Trophoblast cell (in vitro differentiated cells and primary cell): ENCODE results near the gene APBA2.
A peak's percentile ranks its signal among the peaks of the same experiment; 100 is the strongest.

Experiments used
- DNase-seq, 2 donors: peaks; one replicate each; pipeline ENCODE4 v3.0.0-alpha.2; 2016
- H2AFZ ChIP-seq: 2 replicates; pipeline ENCODE4 v1.6.1; 2013; ENCODE audit warnings: low read length, moderate library complexity, mild to moderate bottlenecking; ENCODE audit not compliant: insufficient read depth, poor library complexity
- H2AK5ac ChIP-seq: 2 replicates; pipeline ENCODE4 v1.6.1; 2013; ENCODE audit warnings: mild to moderate bottlenecking, low read length
- H2BK120ac ChIP-seq: 2 replicates; pipeline ENCODE4 v1.6.1; 2013; ENCODE audit warnings: low read length, mild to moderate bottlenecking, moderate library complexity; ENCODE audit not compliant: insufficient read depth, poor library complexity
- H2BK12ac ChIP-seq: 2 replicates; pipeline ENCODE4 v1.6.1; 2013; ENCODE audit warnings: mild to moderate bottlenecking, low read length, moderate library complexity
- H2BK5ac ChIP-seq: 2 replicates; pipeline ENCODE4 v1.6.1; 2013; ENCODE audit warnings: low read length, low read depth, moderate library complexity, mild to moderate bottlenecking; ENCODE audit not compliant: poor library complexity
- H3K14ac ChIP-seq: 2 replicates; pipeline ENCODE4 v1.6.1; 2013; ENCODE audit warnings: mild to moderate bottlenecking, low read length
- H3K18ac ChIP-seq: 2 replicates; pipeline ENCODE4 v1.6.1; 2013; ENCODE audit warnings: mild to moderate bottlenecking, low read length
- H3K23ac ChIP-seq: 2 replicates; pipeline ENCODE4 v1.6.1; 2013; ENCODE audit warnings: low read length
- H3K27ac ChIP-seq: 2 replicates; pipeline ENCODE4 v1.5.1; 2013; ENCODE audit warnings: low read depth, mild to moderate bottlenecking, inconsistent platforms, low read length, moderate library complexity
- H3K27me3 ChIP-seq: 2 replicates; pipeline ENCODE4 v1.6.1; 2013; ENCODE audit warnings: inconsistent platforms, mild to moderate bottlenecking, low read length, moderate library complexity; ENCODE audit not compliant: insufficient read depth
- H3K36me3 ChIP-seq, 2 experiments: 1 replicate in 1 of 2; 2 replicates in 1 of 2; pipeline ENCODE4 v1.6.1; 2013; ENCODE audit warnings: low read length in 2 of 2, mild to moderate bottlenecking in 2 of 2, moderate library complexity in 1 of 2; ENCODE audit not compliant: insufficient read depth in 2 of 2, control insufficient read depth in 1 of 2
- H3K4ac ChIP-seq: 2 replicates; pipeline ENCODE4 v1.6.1; 2013; ENCODE audit warnings: low read depth, mild to moderate bottlenecking, low read length, moderate library complexity
- H3K4me1 ChIP-seq, 2 experiments: 1 replicate in 1 of 2; 2 replicates in 1 of 2; pipeline ENCODE4 v1.6.1; 2013; ENCODE audit warnings: low read length in 2 of 2, mild to moderate bottlenecking in 2 of 2, moderate library complexity in 1 of 2; ENCODE audit not compliant: insufficient read depth in 2 of 2, control insufficient read depth in 1 of 2
- H3K4me2 ChIP-seq: 2 replicates; pipeline ENCODE4 v1.6.1; 2013; ENCODE audit warnings: inconsistent platforms, mild to moderate bottlenecking, low read length, moderate library complexity
- H3K4me3 ChIP-seq: 2 replicates; pipeline ENCODE4 v1.5.1; 2013; ENCODE audit warnings: mild to moderate bottlenecking, low read depth, low read length, inconsistent platforms
- H3K79me1 ChIP-seq: one replicate; pipeline ENCODE4 v1.6.1; 2013; ENCODE audit warnings: low read length
- H3K79me2 ChIP-seq: 2 replicates; pipeline ENCODE4 v1.6.1; 2013; ENCODE audit warnings: low read length, mild to moderate bottlenecking; ENCODE audit not compliant: control insufficient read depth, insufficient read depth, poor library complexity
- H3K9ac ChIP-seq: 2 replicates; pipeline ENCODE4 v1.6.1; 2013; ENCODE audit warnings: mild to moderate bottlenecking, low read length
- H3K9me3 ChIP-seq: 2 replicates; pipeline ENCODE4 v1.6.1; 2013; ENCODE audit warnings: low read depth, mild to moderate bottlenecking, control low read depth, inconsistent platforms, low read length; ENCODE audit not compliant: insufficient read depth
- H4K12ac ChIP-seq: 2 replicates; pipeline ENCODE4 v1.6.1; 2013; ENCODE audit warnings: low read depth, mild to moderate bottlenecking, low read length, moderate library complexity
- H4K8ac ChIP-seq: 2 replicates; pipeline ENCODE4 v1.6.1; 2013; ENCODE audit warnings: low read depth, mild to moderate bottlenecking, low read length, moderate library complexity
- H4K91ac ChIP-seq: one replicate; pipeline ENCODE4 v1.6.1; 2013; ENCODE audit warnings: low read depth, mild to moderate bottlenecking, low read length, moderate library complexity
- WGBS: extraction: QIAGEN DNeasy Blood & Tissue Kit; methylation state at CpG from one replicate; pipeline ENCODE4 v1.1.7; 2013; ENCODE audit warnings: missing lambda C conversion rate; ENCODE audit not compliant: insufficient read length, insufficient coverage; ENCODE audit errors: extremely low coverage; 5-methylcytosine and 5-hydroxymethylcytosine counted together

Gene APBA2

DNA sequence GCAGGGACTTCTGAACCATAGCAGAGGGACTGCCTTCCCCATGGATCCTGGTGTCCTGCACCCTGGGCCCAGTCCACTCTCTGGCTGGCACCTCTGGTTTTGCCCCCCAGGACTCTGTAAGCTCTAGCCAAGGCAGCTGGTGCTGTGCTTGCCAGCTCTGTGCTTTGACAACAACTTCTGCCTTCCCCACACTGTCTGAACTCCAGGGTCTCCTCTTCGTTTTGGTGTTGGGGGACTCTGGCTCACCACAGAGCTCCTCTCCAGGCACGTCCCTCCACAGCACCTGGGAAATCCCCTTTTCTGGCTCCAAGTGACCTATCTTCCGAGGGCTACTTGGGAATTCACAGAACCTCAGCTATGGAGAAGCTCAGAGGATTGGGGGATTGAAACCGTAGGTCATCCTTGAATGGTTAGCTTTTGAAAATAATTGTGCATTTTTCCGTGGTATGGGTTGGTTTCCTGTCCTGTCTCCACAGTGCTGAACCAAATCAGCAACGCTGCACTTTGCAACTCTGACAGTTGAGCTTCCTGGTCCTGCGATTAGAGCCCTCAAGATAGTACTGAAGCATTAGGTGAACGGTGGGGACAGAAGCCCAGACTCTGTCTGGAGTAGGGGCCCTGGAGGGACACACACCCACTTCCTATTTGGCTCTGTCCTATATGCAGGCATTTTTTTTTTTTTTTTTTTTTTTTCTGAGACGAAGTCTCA is 152.4 kb downstream of the APBA2 start:
- Histone ChIP-seq H3K14ac (no peak overlapping the region), H3K79me2 (no peaks in the 10 kb centered on the region), H3K9ac (no peak overlapping the region), H2BK5ac (no peak overlapping the region), H4K8ac (no peak overlapping the region), H3K4me3 (no peak overlapping the region), H3K23ac (no peak overlapping the region), H2AK5ac (no peak overlapping the region), H2BK120ac (no peak overlapping the region), H3K27ac (no peak overlapping the region), H3K9me3 (peaks cover 3% of the 10 kb centered on the region), H3K27me3 (no peaks in the 10 kb centered on the region), H3K79me1 (no peaks in the 10 kb centered on the region), H2AFZ (no peak overlapping the region), H2BK12ac (no peak overlapping the region), H4K12ac (no peak overlapping the region), H3K36me3 (no peaks in the 10 kb centered on the region), H3K4ac (no peak overlapping the region), H3K4me1 (no peaks in the 10 kb centered on the region), H4K91ac (no peak overlapping the region), H3K18ac (no peak overlapping the region), H3K4me2 (no peak overlapping the region)
- DNase-seq = no peak
- no CpG with 5 or more reads among the region's 9 CpGs for WGBS

DNA sequence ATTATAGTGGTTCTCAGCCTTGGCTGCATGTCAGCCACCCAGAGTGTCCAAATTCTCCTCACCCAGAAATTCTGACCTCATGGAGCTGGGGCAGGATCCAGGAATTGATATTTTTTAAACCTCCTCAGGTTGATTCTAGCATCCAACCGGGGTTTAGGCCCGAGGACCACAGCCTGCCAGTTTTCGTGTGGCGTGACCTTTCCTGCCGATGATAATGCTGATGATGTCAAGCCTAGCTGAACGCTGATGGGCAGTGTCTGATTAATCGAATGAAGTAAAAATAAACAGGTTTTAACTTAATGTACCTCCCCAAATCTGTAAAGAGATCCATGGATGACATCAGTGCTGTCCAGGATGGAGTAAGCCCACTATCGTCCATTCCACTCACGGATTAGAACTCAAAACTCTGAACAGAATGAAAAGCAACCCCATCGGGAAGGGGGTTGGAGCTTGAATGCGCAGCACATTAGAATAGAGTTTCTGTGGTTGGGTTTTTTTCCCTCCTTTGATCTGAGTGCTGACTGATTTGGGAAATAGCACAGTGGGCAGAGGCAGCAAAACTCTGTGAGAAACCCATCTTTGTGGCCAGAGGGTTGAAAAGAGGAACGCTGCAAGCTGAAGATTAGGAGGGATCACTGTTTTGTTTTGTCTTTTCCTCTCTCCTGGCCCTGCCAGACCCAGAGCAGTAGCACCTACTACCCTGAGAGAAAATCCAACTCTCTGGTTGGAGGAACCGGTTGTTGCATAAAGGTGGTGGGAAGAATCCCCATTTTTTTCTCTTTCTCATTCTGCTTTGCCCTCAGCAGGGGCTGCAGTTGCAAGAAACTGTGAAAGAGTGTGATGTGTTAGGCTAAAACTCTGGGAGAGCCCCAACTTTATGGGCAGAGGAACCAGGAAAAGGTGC is 153.9 kb downstream of the APBA2 start:
- H3K36me3 ChIP-seq = no peaks in the 10 kb centered on the region
- H2BK12ac ChIP-seq = no peak overlapping the region
- WGBS = no CpG with 5 or more reads among the region's 13 CpGs
- H3K4me3 ChIP-seq = no peak overlapping the region
- H2AFZ ChIP-seq = no peak overlapping the region
- H3K4ac ChIP-seq = no peak overlapping the region
- H2BK5ac ChIP-seq = no peak overlapping the region
- no peaks in the 10 kb centered on the region for H3K4me1 ChIP-seq
- H3K9me3 ChIP-seq = peaks cover 3% of the 10 kb centered on the region
- H4K8ac ChIP-seq = no peak overlapping the region
- H3K14ac ChIP-seq = no peak overlapping the region
- H3K18ac ChIP-seq = no peak overlapping the region
- H4K12ac ChIP-seq = no peak overlapping the region
- H3K79me1 ChIP-seq = no peaks in the 10 kb centered on the region
- no peak overlapping the region for H3K27ac ChIP-seq
- H2BK120ac ChIP-seq = no peak overlapping the region
- no peak overlapping the region for H3K23ac ChIP-seq
- no peaks in the 10 kb centered on the region for H3K79me2 ChIP-seq
- H3K4me2 ChIP-seq = no peak overlapping the region
- DNase-seq = no peak
- H4K91ac ChIP-seq = no peak overlapping the region
- no peak overlapping the region for H3K9ac ChIP-seq
- H2AK5ac ChIP-seq = no peak overlapping the region
- H3K27me3 ChIP-seq = no peaks in the 10 kb centered on the region

DNA sequence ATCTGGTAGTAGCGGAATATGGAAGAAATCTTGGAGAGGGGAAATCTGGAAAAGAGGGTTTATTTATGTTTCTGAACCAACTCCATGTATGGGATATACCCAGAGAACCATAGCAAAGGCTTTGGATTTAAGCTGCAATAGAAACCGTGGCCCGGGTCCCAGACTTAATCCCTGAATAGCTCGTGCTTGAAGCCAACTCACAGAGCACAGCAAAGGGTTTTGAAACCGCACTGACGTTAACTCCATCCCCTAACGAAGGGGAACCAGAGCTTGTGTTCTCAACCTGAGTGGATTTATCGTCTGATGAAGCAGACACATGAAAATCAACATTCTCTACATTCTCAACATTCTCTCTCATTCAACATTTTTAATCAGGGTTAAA is 154.6 kb downstream of the APBA2 start:
- Histone ChIP-seq H3K23ac (no peak overlapping the region), H3K79me2 (no peaks in the 10 kb centered on the region), H3K9me3 (peaks cover 3% of the 10 kb centered on the region), H2BK120ac (no peak overlapping the region), H3K9ac (no peak overlapping the region), H2AFZ (no peak overlapping the region), H3K4me2 (no peak overlapping the region), H3K4ac (no peak overlapping the region), H2BK12ac (no peak overlapping the region), H3K14ac (no peak overlapping the region), H4K91ac (no peak overlapping the region), H4K12ac (no peak overlapping the region), H3K36me3 (no peaks in the 10 kb centered on the region), H4K8ac (no peak overlapping the region), H2BK5ac (no peak overlapping the region), H3K27me3 (no peaks in the 10 kb centered on the region), H3K18ac (no peak overlapping the region), H2AK5ac (no peak overlapping the region), H3K4me3 (no peak overlapping the region), H3K4me1 (no peaks in the 10 kb centered on the region), H3K79me1 (no peaks in the 10 kb centered on the region), H3K27ac (no peak overlapping the region)
- DNase-seq = no peak
- WGBS = no CpG with 5 or more reads among the region's 8 CpGs

DNA sequence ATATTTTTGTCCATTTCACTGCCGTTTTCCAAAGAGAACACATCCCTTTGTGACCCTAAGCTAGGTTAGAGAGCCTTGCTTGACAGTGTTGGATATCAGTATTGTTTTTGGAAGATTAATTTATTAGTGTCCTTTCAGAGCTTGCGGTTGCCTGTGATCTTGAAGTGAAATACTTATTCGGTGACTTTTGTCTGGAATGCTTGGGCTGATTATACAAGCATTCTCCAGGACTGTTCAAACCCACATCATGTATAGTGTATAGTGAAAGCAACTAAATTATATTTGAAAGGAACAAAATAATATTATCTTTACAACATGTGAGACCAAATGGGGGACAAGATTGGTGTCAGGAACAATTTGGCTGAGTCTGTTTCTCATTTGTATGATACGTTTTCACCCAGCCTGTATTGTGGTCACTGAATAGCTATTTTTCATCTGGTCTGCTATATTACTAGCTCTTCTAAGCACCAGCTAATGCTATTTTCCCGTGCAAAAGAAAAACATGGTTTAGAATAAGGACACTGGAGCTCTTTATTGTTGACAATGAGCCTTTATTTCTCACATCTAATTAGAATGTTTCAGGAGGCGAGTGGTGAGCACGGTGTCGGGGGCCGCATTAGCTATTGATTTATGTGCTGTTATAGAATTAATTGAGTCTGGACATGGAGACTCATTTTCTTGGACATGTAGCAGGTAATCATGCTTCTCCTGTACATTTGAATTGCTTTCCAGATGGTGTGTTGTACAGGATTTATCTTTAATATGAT is 158.1 kb downstream of the APBA2 start:
- peak in 1 of 2 donors; percentile 68 for DNase-seq
- H3K36me3 ChIP-seq = no peaks in the 10 kb centered on the region
- no peak overlapping the region for H4K91ac ChIP-seq
- H3K9me3 ChIP-seq = no peaks in the 10 kb centered on the region
- no peak overlapping the region for H2AFZ ChIP-seq
- no CpG with 5 or more reads among the region's 9 CpGs for WGBS
- no peak overlapping the region for H2BK120ac ChIP-seq
- no peak overlapping the region for H3K9ac ChIP-seq
- H4K12ac ChIP-seq = no peak overlapping the region
- no peak overlapping the region for H4K8ac ChIP-seq
- H3K23ac ChIP-seq = no peak overlapping the region
- no peaks in the 10 kb centered on the region for H3K4me1 ChIP-seq
- H2BK12ac ChIP-seq = no peak overlapping the region
- H3K27ac ChIP-seq = no peak overlapping the region
- H3K4me3 ChIP-seq = no peak overlapping the region
- no peaks in the 10 kb centered on the region for H3K79me2 ChIP-seq
- H3K4me2 ChIP-seq = no peak overlapping the region
- no peak overlapping the region for H2AK5ac ChIP-seq
- no peak overlapping the region for H2BK5ac ChIP-seq
- H3K14ac ChIP-seq = no peak overlapping the region
- no peak overlapping the region for H3K18ac ChIP-seq
- no peak overlapping the region for H3K4ac ChIP-seq
- no peaks in the 10 kb centered on the region for H3K79me1 ChIP-seq
- H3K27me3 ChIP-seq = no peaks in the 10 kb centered on the region
